ENCODE measurements around the gene SNRPB.

- TF ChIP-seq CTCF (conservative IDR thresholded peaks at IDR 0.05) (no peak), EZH2 (IDR thresholded peaks at IDR 0.05; ENCODE audit: low read depth) (no peak)
Observed at GRCh38 chr20:2515203-2515602, 44.6 kb upstream of the SNRPB start.
